NT2/D1 (cell line): ENCODE measurements around the gene DEFB113.

ENCODE experiments used
- DNase-seq: peaks from one replicate; pipeline ENCODE4 v3.0.0-alpha.2; 2011; ENCODE audit warnings: low read depth, low spot score
- H3K27me3 ChIP-seq: 2 replicates; pipeline ENCODE4 v1.6.0; 2011; ENCODE audit warnings: mild to moderate bottlenecking; ENCODE audit not compliant: insufficient read length, insufficient read depth
- H3K36me3 ChIP-seq: 2 replicates; pipeline ENCODE4 v1.6.1; 2011; ENCODE audit warnings: mild to moderate bottlenecking, low read length, mixed read lengths; ENCODE audit not compliant: insufficient read depth, insufficient read length
- H3K4me1 ChIP-seq: 2 replicates; pipeline ENCODE4 v1.5.1; 2011; ENCODE audit not compliant: insufficient read depth, insufficient read length
- H3K4me3 ChIP-seq: 2 replicates; pipeline ENCODE4 v1.5.1; 2011; ENCODE audit warnings: low read depth; ENCODE audit not compliant: insufficient read length
- H3K9ac ChIP-seq: 2 replicates; pipeline ENCODE4 v1.6.0; 2011; ENCODE audit warnings: low read depth; ENCODE audit not compliant: insufficient read length
- H3K9me3 ChIP-seq: 2 replicates; pipeline ENCODE4 v1.5.1; 2011; ENCODE audit warnings: mild to moderate bottlenecking, low read length; ENCODE audit not compliant: insufficient read depth
- SUZ12 ChIP-seq: IDR thresholded peaks from 2 replicates; pipeline ENCODE4 v1.6.1; 2011; ENCODE audit not compliant: insufficient read length, insufficient read depth; ENCODE audit errors: extremely low read depth
- YY1 ChIP-seq: IDR thresholded peaks from 2 replicates; pipeline ENCODE4 v1.6.1; 2011; ENCODE audit not compliant: insufficient read length, insufficient read depth
- ZNF274 ChIP-seq: IDR thresholded peaks from 2 replicates; pipeline ENCODE4 v1.6.1; 2011; ENCODE audit warnings: mild to moderate bottlenecking, low read depth, low read length

Gene DEFB113

GRCh38 chr6:49919261-49919660 lies 50.2 kb downstream of the DEFB113 start:
- DNase-seq = no peak
- Histone ChIP-seq H3K4me3 (no peak overlapping the region), H3K9me3 (no peaks in the 10 kb centered on the region), H3K4me1 (no peaks in the 10 kb centered on the region), H3K27me3 (no peaks in the 10 kb centered on the region), H3K36me3 (no peaks in the 10 kb centered on the region), H3K9ac (no peak overlapping the region)
- TF ChIP-seq SUZ12 (no peak), YY1 (no peak), ZNF274 (no peak)

DNA sequence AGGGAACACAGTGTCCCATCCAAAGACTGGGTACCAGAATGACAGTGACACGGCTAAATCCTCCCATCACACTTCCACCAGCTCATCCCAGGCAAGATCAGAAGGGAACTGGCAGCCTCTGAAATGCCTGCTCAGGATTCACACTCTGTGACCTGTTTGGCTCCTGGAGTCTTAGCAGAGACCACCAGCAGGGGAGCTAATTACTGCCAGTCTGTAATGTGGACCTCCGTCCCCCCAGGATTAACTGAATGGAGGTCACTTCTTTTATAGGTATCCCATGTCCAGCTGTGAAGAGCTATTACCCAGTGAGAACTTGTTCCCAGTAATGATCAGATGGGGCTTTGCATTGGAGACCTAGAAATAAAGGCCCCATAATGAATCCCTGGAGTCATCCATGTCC lies 50.6 kb downstream of the DEFB113 start:
- Histone ChIP-seq H3K4me3 (no peak overlapping the region), H3K36me3 (no peaks in the 10 kb centered on the region), H3K9ac (no peak overlapping the region), H3K27me3 (no peaks in the 10 kb centered on the region), H3K9me3 (no peaks in the 10 kb centered on the region), H3K4me1 (no peaks in the 10 kb centered on the region)
- no peak for DNase-seq
- TF ChIP-seq ZNF274 (no peak), YY1 (no peak), SUZ12 (no peak)
